ENCODE measurements around the gene MTURN.

DNA sequence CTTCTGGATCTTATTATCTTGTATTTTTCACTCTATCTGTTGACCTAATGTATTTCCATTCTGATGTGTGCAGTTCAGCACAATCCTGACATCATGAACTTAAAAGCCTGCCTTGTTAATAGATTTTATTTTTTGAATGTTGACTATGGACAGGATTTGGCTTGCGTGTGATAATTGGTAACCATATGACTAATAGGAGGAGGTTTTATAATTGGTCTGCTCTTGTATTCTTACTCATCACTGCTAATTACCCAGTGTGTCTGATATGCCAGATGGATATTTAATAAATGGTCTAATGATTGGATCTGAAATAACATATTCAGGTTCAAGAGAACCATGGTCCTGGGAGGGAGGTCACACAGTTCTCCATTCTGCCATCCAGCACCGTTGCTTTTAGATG is 45.9 kb downstream of the MTURN start:
- TF ChIP-seq CTCF (conservative IDR thresholded peaks at IDR 0.05; ENCODE audit: low read depth, low read length) = no peak
- no peak for TF ChIP-seq EZH2 (IDR thresholded peaks at IDR 0.05; ENCODE audit: low read length, unreplicated experiment)
- no peak for TF ChIP-seq EZH2phosphoT487 (IDR thresholded peaks at IDR 0.05; ENCODE audit: borderline replicate concordance, low read length)

Measured in PC-3 (cell line).